Large intestine (tissue), 3 donors: ENCODE data around the gene UBE2E1. TPM values are rescaled to one million over a fixed set of nuclear protein-coding genes. Genes with fewer than 3 reads are reported as not detected.
A peak's percentile ranks its signal among the peaks of the same experiment; 100 is the strongest.
"Not testable (repeated sequence)": the region's sequence is repeated elsewhere in the genome, so short reads cannot be mapped to it uniquely, and the experiment has no call there.

ENCODE experiments used
- DNase-seq, 2 donors: peaks; one replicate each; pipeline versions ENCODE4 v3.0.0 to v3.0.0-alpha.2; 2013
- H3K27ac ChIP-seq: one replicate; pipeline ENCODE4 v1.5.1; 2013; ENCODE audit warnings: low read length
- H3K27me3 ChIP-seq: 2 replicates; pipeline ENCODE4 v1.6.1; 2013; ENCODE audit warnings: low read length; ENCODE audit not compliant: control insufficient read depth, insufficient read depth
- H3K36me3 ChIP-seq: 2 replicates; pipeline ENCODE4 v1.6.1; 2013; ENCODE audit warnings: low read length; ENCODE audit not compliant: control insufficient read depth, insufficient read depth
- H3K4me1 ChIP-seq: one replicate; pipeline ENCODE4 v1.6.1; 2013; ENCODE audit warnings: low read length; ENCODE audit not compliant: control insufficient read depth, insufficient read depth
- H3K4me3 ChIP-seq: one replicate; pipeline ENCODE4 v1.5.1; 2013; ENCODE audit warnings: low read length
- H3K9me3 ChIP-seq: one replicate; pipeline ENCODE4 v1.6.1; 2013; ENCODE audit warnings: mild to moderate bottlenecking, low read depth, low read length, moderate library complexity; ENCODE audit not compliant: control insufficient read depth
- WGBS: methylation state at CpG from one replicate; pipeline ENCODE4 v1.1.5; 2013; ENCODE audit warnings: low lambda C conversion rate; ENCODE audit not compliant: insufficient coverage; 5-methylcytosine and 5-hydroxymethylcytosine counted together
- polyA plus RNA-seq: library from polyadenylated mRNA; unstranded; fragments of 120-200 nt; gene quantifications from one replicate; pipeline ENCODE4 v1.2.1, GENCODE V29; 2013

Gene UBE2E1
- polyA plus RNA-seq, 1 donor, result 120 TPM

- Histone ChIP-seq H3K27me3 (no peaks in the 10 kb centered on the region), H3K36me3 (peaks cover 36% of the 10 kb centered on the region)
- 81% methylated on average over 3 of the region's 8 CpGs for WGBS
Observed at GRCh38 chr3:23894254-23895061, 88.7 kb downstream of the UBE2E1 start.

DNA sequence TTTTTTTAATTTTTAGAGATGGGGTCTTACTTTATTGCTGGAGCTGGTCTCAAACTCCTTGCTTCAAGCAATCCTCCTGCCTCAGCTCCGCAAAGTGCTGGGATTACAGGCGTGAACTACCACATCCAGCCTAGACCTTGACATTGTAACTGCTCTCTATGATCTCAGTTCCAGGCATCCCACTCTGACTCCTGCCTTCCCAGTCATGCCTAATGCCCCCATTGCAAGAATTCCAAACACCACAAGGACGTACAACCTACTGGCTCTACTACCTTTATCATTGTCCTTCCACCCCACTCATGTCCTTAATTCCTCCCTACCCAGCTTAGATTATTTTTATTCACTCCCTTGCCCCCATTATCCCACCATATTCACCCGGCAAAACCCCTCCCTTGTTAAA is 89.4 kb downstream of the UBE2E1 start:
- peaks cover 32% of the 10 kb centered on the region for H3K36me3 ChIP-seq
- no peaks in the 10 kb centered on the region for H3K27me3 ChIP-seq
- 100% methylated on average over 2 of the region's 4 CpGs for WGBS
- no peak for DNase-seq
- no peaks in the 10 kb centered on the region for H3K4me1 ChIP-seq
- no peaks in the 10 kb centered on the region for H3K9me3 ChIP-seq
- H3K27ac ChIP-seq, result no peak overlapping the region
- H3K4me3 ChIP-seq, result no peak overlapping the region

More at GRCh38 chr3:23894254-23895061, 88.7 kb downstream of the UBE2E1 start:
- H3K27ac ChIP-seq, result no peak overlapping the region
- no peaks in the 10 kb centered on the region for H3K4me1 ChIP-seq
- no peaks in the 10 kb centered on the region for H3K9me3 ChIP-seq
- DNase-seq, result no peak
- no peak overlapping the region for H3K4me3 ChIP-seq

- WGBS, result 83% methylated on average over 4 of the region's 6 CpGs
- Histone ChIP-seq H3K9me3 (no peaks in the 10 kb centered on the region), H3K27me3 (no peaks in the 10 kb centered on the region), H3K4me1 (no peaks in the 10 kb centered on the region), H3K4me3 (no peak overlapping the region), H3K27ac (no peak overlapping the region), H3K36me3 (peaks cover 23% of the 10 kb centered on the region)
- DNase-seq, result no peak
Observed at GRCh38 chr3:23900744-23901143, 95.0 kb downstream of the UBE2E1 start.

- H3K4me3 ChIP-seq, result no peak overlapping the region
- no peaks in the 10 kb centered on the region for H3K4me1 ChIP-seq
- DNase-seq, result no peak
- H3K36me3 ChIP-seq, result peaks cover 18% of the 10 kb centered on the region
- no peaks in the 10 kb centered on the region for H3K9me3 ChIP-seq
- H3K27me3 ChIP-seq, result no peaks in the 10 kb centered on the region
- no peak overlapping the region for H3K27ac ChIP-seq
Observed at GRCh38 chr3:23904545-23904944, 98.8 kb downstream of the UBE2E1 start.

- H3K27me3 ChIP-seq, result no peaks in the 10 kb centered on the region
- H3K4me3 ChIP-seq, result no peak overlapping the region
- DNase-seq, result no peak
- peaks cover 12% of the 10 kb centered on the region for H3K36me3 ChIP-seq
- no peaks in the 10 kb centered on the region for H3K9me3 ChIP-seq
- H3K27ac ChIP-seq, result no peak overlapping the region
- H3K4me1 ChIP-seq, result no peaks in the 10 kb centered on the region
- whole genome bisulfite sequencing, result 92% methylated on average over 2 of the region's 7 CpGs
Observed at GRCh38 chr3:23909341-23909740, 103.6 kb downstream of the UBE2E1 start.

DNA sequence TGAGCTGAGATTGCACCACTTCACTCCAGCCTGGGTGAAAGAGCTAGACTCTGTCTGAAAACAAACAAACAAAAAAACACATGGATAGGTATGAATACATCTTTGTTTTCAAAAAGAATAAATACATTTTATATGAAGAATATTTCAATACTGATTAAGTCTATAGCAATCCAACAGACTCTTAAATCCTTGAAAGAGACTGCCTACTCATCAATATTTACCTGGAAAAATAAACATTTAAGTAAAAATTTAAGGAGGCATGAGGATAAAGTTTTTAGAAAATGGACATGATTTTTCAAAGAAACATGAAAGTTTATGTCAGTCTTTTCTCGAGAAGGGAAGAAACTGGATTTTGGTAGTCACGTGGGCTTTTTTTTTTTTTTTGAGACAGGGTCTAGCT is 105.6 kb downstream of the UBE2E1 start:
- Histone ChIP-seq H3K36me3 (peaks cover 11% of the 10 kb centered on the region), H3K4me1 (peaks cover 6% of the 10 kb centered on the region), H3K4me3 (no peak overlapping the region), H3K27me3 (no peaks in the 10 kb centered on the region), H3K27ac (no peak overlapping the region), H3K9me3 (no peaks in the 10 kb centered on the region)
- no peak for DNase-seq
- 100% methylated on average over 1 of the region's 2 CpGs for WGBS

GRCh38 chr3:23912335-23912734 is 106.6 kb downstream of the UBE2E1 start:
- H3K4me1 ChIP-seq, H3K4me3 ChIP-seq, H3K27me3 ChIP-seq, H3K27ac ChIP-seq, H3K9me3 ChIP-seq, DNase-seq: not testable (repeated sequence)
- H3K36me3 ChIP-seq, result peaks cover 11% of the 10 kb centered on the region
- WGBS, result no CpG with 5 or more reads among the region's 3 CpGs

- DNase-seq, result no peak
- Histone ChIP-seq H3K27me3 (no peaks in the 10 kb centered on the region), H3K4me3 (no peak overlapping the region), H3K36me3 (peaks cover 11% of the 10 kb centered on the region), H3K9me3 (no peaks in the 10 kb centered on the region), H3K27ac (no peak overlapping the region), H3K4me1 (peaks cover 6% of the 10 kb centered on the region)
- 92% methylated on average over 1 of the region's 1 CpG for WGBS
Observed at GRCh38 chr3:23913182-23913581, 107.4 kb downstream of the UBE2E1 start.

DNA sequence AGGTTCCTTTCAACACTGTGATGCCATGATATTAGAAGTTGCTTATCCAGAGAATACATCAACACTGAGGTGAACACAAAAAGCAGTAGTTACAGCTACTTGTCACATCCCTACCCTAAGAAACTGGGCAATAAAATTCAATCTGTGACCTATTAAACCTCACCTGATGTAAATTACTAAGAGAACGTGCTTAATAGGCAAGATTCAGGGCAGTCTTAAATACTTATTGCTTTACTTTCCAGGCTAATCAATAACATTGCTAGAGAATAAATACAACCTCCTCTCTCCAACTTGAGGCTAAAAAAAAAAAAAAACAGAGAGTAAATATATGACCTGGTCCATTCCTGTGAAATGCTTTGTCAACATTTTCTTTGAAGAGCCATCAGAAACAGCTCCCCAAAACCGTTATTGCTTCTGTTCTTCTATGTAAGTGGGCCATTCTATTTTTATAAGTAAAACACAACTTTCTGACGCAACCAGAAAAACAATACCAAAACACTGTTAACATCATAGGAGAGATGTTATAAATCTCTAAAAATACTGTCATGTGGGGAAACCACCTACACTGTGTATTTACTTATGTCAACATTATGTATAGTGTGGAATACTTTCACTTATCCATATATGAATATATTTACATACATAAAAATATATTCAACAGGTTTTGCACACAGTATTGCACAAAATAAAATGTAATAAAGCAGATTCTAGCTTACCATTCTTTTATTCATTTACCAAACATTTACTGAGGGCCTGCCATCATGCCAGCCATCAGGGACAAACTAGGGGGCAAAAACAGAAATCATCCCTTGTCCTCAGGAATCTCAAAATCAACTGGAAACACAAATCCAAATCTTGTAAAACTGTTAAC is 108.4 kb downstream of the UBE2E1 start:
- Histone ChIP-seq H3K27ac (no peak overlapping the region), H3K4me3 (no peak overlapping the region), H3K4me1 (peaks cover 13% of the 10 kb centered on the region), H3K9me3 (no peaks in the 10 kb centered on the region), H3K27me3 (no peaks in the 10 kb centered on the region), H3K36me3 (peaks cover 20% of the 10 kb centered on the region)
- 40% methylated on average over 1 of the region's 3 CpGs for WGBS
- no peak for DNase-seq

GRCh38 chr3:23915537-23916108 is 109.9 kb downstream of the UBE2E1 start:
- DNase-seq, result peak; percentile 23 to 72
- Histone ChIP-seq H3K4me3 (peak overlapping the region; percentile 71), H3K27ac (no peak overlapping the region), H3K9me3 (no peaks in the 10 kb centered on the region), H3K4me1 (peaks cover 13% of the 10 kb centered on the region), H3K36me3 (peaks cover 16% of the 10 kb centered on the region), H3K27me3 (no peaks in the 10 kb centered on the region)
- WGBS, result 69% methylated on average over 4 of the region's 7 CpGs
